HG02943 (cell line): ENCODE data around the gene RTN4RL2.

Source experiments
- ATAC-seq: cut with Tn5 transposase; IDR thresholded peaks from one replicate; pipeline ENCODE4 v1.9.1; 2021; ENCODE audit warnings: mild to moderate bottlenecking, low read depth, moderate library complexity; ENCODE audit not compliant: unreplicated experiment

RTN4RL2 gene

GRCh38 chr11:57460022-57460757, at the start of gene RTN4RL2:
RTN4RL2 (plus strand) TSS chr11:57460528; CDS start chr11:57460866, 338 bp downstream.
- no peak for ATAC-seq

- ATAC-seq = no peak
Measured at GRCh38 chr11:57413681-57414080, 46.6 kb upstream of the RTN4RL2 start.

- no peak for ATAC-seq
Measured at GRCh38 chr11:57414612-57415212, 45.6 kb upstream of the RTN4RL2 start.

- no peak for ATAC-seq
Measured at GRCh38 chr11:57416436-57416835, 43.9 kb upstream of the RTN4RL2 start.

- no peak for ATAC-seq
Measured at GRCh38 chr11:57417056-57417455, 43.3 kb upstream of the RTN4RL2 start.

GRCh38 chr11:57418131-57418530, 42.2 kb upstream of the RTN4RL2 start:
- ATAC-seq = no peak

- ATAC-seq = no peak
Measured at GRCh38 chr11:57419146-57419545, 41.2 kb upstream of the RTN4RL2 start.

GRCh38 chr11:57421066-57421465, 39.3 kb upstream of the RTN4RL2 start:
- ATAC-seq = no peak

GRCh38 chr11:57421805-57422204, 38.5 kb upstream of the RTN4RL2 start:
- no peak for ATAC-seq

GRCh38 chr11:57422669-57423068, 37.7 kb upstream of the RTN4RL2 start:
- ATAC-seq = no peak

- ATAC-seq = no peak
Measured at GRCh38 chr11:57424137-57424791, 36.1 kb upstream of the RTN4RL2 start.

GRCh38 chr11:57424792-57425564, 35.4 kb upstream of the RTN4RL2 start:
- ATAC-seq = peak; percentile 88

GRCh38 chr11:57425565-57426438, 34.5 kb upstream of the RTN4RL2 start:
- ATAC-seq = no peak

GRCh38 chr11:57426439-57426928, 33.8 kb upstream of the RTN4RL2 start:
- ATAC-seq = peak; percentile 3

- ATAC-seq = peak; percentile 56
Measured at GRCh38 chr11:57426929-57427726, 33.2 kb upstream of the RTN4RL2 start, which contains the start of gene SLC43A3. SLC43A3 (minus strand) TSS chr11:57427121; CDS start chr11:57426172, 949 bp downstream.

- no peak for ATAC-seq
Measured at GRCh38 chr11:57427727-57428082, 32.6 kb upstream of the RTN4RL2 start.

GRCh38 chr11:57428643-57429042, 31.7 kb upstream of the RTN4RL2 start:
- ATAC-seq = no peak

GRCh38 chr11:57429946-57430345, 30.4 kb upstream of the RTN4RL2 start:
- ATAC-seq = no peak

- no peak for ATAC-seq
Measured at GRCh38 chr11:57430952-57431351, 29.4 kb upstream of the RTN4RL2 start.
